SH-SY5Y (cell line): ENCODE results near the gene PRDM16.

Source experiments
- GATA2 ChIP-seq: IDR thresholded peaks from 2 replicates; pipeline ENCODE4 v1.6.1; 2011; ENCODE audit warnings: mild to moderate bottlenecking, low read depth, low read length
- GATA3 ChIP-seq: IDR thresholded peaks from 2 replicates; pipeline ENCODE4 v1.6.1; 2011; ENCODE audit warnings: low read depth, mild to moderate bottlenecking, low read length, moderate library complexity

The PRDM16 gene

GRCh38 chr1:3415260-3416090 lies 346.5 kb downstream of the PRDM16 start:
- TF ChIP-seq GATA2 (no peak), GATA3 (no peak)

- TF ChIP-seq GATA3 (no peak), GATA2 (no peak)
These were observed 348.2 kb downstream of the PRDM16 start for GRCh38 chr1:3417082-3417739.

- TF ChIP-seq GATA2 (no peak), GATA3 (no peak)
These were observed 348.9 kb downstream of the PRDM16 start for GRCh38 chr1:3417934-3418333.

GRCh38 chr1:3418600-3418999 lies 349.6 kb downstream of the PRDM16 start:
- TF ChIP-seq GATA3 (no peak), GATA2 (no peak)

- TF ChIP-seq GATA3 = no peak
- no peak for TF ChIP-seq GATA2
These were observed 350.6 kb downstream of the PRDM16 start for GRCh38 chr1:3419415-3420204.

GRCh38 chr1:3420218-3420951 lies 351.4 kb downstream of the PRDM16 start:
- no peak for TF ChIP-seq GATA2
- TF ChIP-seq GATA3 = no peak

- TF ChIP-seq GATA2 = no peak
- no peak for TF ChIP-seq GATA3
These were observed 353.6 kb downstream of the PRDM16 start for GRCh38 chr1:3422638-3423037.

GRCh38 chr1:3423245-3423829 lies 354.3 kb downstream of the PRDM16 start:
- TF ChIP-seq GATA3 = no peak
- no peak for TF ChIP-seq GATA2

GRCh38 chr1:3423896-3424611 lies 355.1 kb downstream of the PRDM16 start:
- TF ChIP-seq GATA2 = no peak
- no peak for TF ChIP-seq GATA3

- no peak for TF ChIP-seq GATA3
- no peak for TF ChIP-seq GATA2
These were observed 356.6 kb downstream of the PRDM16 start for GRCh38 chr1:3425486-3426215.

- TF ChIP-seq GATA2 (no peak), GATA3 (no peak)
These were observed 358.0 kb downstream of the PRDM16 start for GRCh38 chr1:3426956-3427535.
